ENCODE results near the gene CACNA1C.

GRCh38 chr12:2124466-2125023 lies 71.8 kb downstream of the CACNA1C start:
- TF ChIP-seq EZH2 (IDR thresholded peaks at IDR 0.05; ENCODE audit: borderline replicate concordance, insufficient read depth, low read depth, low read length, poor library complexity, severe bottlenecking) (no peak), CTCF (IDR thresholded peaks at IDR 0.05) (no peak)

Measured in B cell (primary cell).